Right lobe of liver (tissue), 6 donors: ENCODE data around the gene NRIP1. TPM values are rescaled to one million over a fixed set of nuclear protein-coding genes. Genes with fewer than 3 reads are reported as not detected.

Experiments used
- ATAC-seq, 4 donors: fragments of 200-7000 bp; cut with Tn5 transposase; one replicate each; pipeline ENCODE4 v1.9.1; 2020; ENCODE audit warnings: mild to moderate bottlenecking in 4 of 4, moderate library complexity in 4 of 4
- DNase-seq, 3 donors: peaks; one replicate each; pipeline ENCODE4 v3.0.0-alpha.2; 2020
- H3K27ac ChIP-seq, 3 donors: fragments of 200-600 bp; one replicate each; pipeline ENCODE4 v1.8.0; 2022
- H3K27me3 ChIP-seq, 2 donors: fragments of 200-600 bp; one replicate each; pipeline ENCODE4 v1.8.0; 2022
- H3K36me3 ChIP-seq, 4 donors: fragments of 200-600 bp; sonication (generic) in 1 of 4; one replicate each; pipeline versions ENCODE4 v1.5.1 to v1.8.0; 2017 to 2022; ENCODE audit warnings: control low read depth in 1 of 4
- H3K4me1 ChIP-seq, 4 donors: fragments of 200-600 bp; sonication (generic) in 1 of 4; one replicate each; pipeline versions ENCODE4 v1.5.1 to v1.8.0; 2017 to 2022; ENCODE audit warnings: control low read depth in 1 of 4
- H3K4me3 ChIP-seq, 3 donors: fragments of 200-600 bp; one replicate each; pipeline ENCODE4 v1.8.0; 2022
- H3K9me3 ChIP-seq, 4 donors: fragments of 200-600 bp; sonication (generic) in 1 of 4; one replicate each; pipeline versions ENCODE4 v1.5.1 to v1.8.0; 2017 to 2022; ENCODE audit warnings: control low read depth in 1 of 4
- CTCF ChIP-seq, 4 donors: fragments of 200-600 bp in 3 of 4; fragments of 450-650 bp in 1 of 4; IDR thresholded peaks; one replicate each; pipeline versions ENCODE4 v1.5.1 to v1.8.0; 2016 to 2022; ENCODE audit warnings: antibody characterized with exemption in 4 of 4, mild to moderate bottlenecking in 2 of 4
- POLR2A ChIP-seq: fragments of 450-650 bp; IDR thresholded peaks from one replicate; pipeline ENCODE4 v1.6.1; 2017; ENCODE audit warnings: antibody characterized with exemption, mild to moderate bottlenecking
- WGBS: methylation state at CpG from one replicate; pipeline ENCODE4 v1.1.6; 2018; ENCODE audit warnings: low coverage, low lambda C conversion rate; ENCODE audit not compliant: insufficient coverage; ENCODE audit errors: missing lambda C conversion rate; 5-methylcytosine and 5-hydroxymethylcytosine counted together
- intact Hi-C, 2 donors: fragments of 100-400 bp; cut with DNase I; formaldehyde crosslinking; loops; one replicate each; pipeline versions ENCODE4 v1.11.2 to v1.14.1; 2022
- total RNA-seq, 6 experiments: library from RNA; depleted of rRNA in 2 of 6; stranded (reverse); fragments of >200 nt in 2 of 6; fragmentation: NEBNext Ultra II Directional in 3 of 6; extraction: Animal tissue kit (Norgen Biotek cat#: 25700) in 3 of 6; gene quantifications; one replicate each; pipeline versions ENCODE4 v1.1.0 to v1.2.4, GENCODE V29; 2016 to 2023
- donor health status: DM: no; HTN: yes; CAD: no.
- donor health status: DM: no; HTN: no; CAD: no.
- donor health status: DM: no; HTN: no; CAD: no.
- donor health status: DM: no; HTN: yes; CAD: no.
- donor health status: DM: no; HTN: yes; CAD: no.

The NRIP1 gene
- total RNA-seq, 6 experiments from 2014 or later = 15.4 to 34.0 (median 21.5) TPM

GRCh38 chr21:14916676-14917141, 148.1 kb downstream of the NRIP1 start:
- peak in 2 of 4 donors; percentile 35 to 54 for ATAC-seq
- no peak overlapping the region for H3K27ac ChIP-seq

GRCh38 chr21:14913638-14914037, 151.2 kb downstream of the NRIP1 start:
- Histone ChIP-seq H3K27me3 (no peaks in the 10 kb centered on the region), H3K36me3 (no peaks in the 10 kb centered on the region), H3K27ac (no peak overlapping the region), H3K4me1 (no peaks in the 10 kb centered on the region), H3K4me3 (no peak overlapping the region), H3K9me3 (no peaks in the 10 kb centered on the region)
- TF ChIP-seq POLR2A (no peak), CTCF (IDR thresholded peaks at IDR 0.05) (no peak)
- ATAC-seq (no peak), DNase-seq (no peak)
- 69% methylated on average over 2 of the region's 2 CpGs for WGBS
- intact Hi-C loops = no loop called here

More at GRCh38 chr21:14916676-14917141, 148.1 kb downstream of the NRIP1 start:
- H3K4me3 ChIP-seq = no peak overlapping the region
- intact Hi-C loops = no loop called here
- H3K27me3 ChIP-seq = no peaks in the 10 kb centered on the region
- no peaks in the 10 kb centered on the region for H3K36me3 ChIP-seq
- no peaks in the 10 kb centered on the region for H3K4me1 ChIP-seq
- TF ChIP-seq CTCF (IDR thresholded peaks at IDR 0.05) (no peak), POLR2A (no peak)
- DNase-seq = no peak
- 49% methylated on average over 3 of the region's 3 CpGs for WGBS
- H3K9me3 ChIP-seq = no peaks in the 10 kb centered on the region

GRCh38 chr21:14911351-14911750, 153.4 kb downstream of the NRIP1 start:
- no peaks in the 10 kb centered on the region for H3K9me3 ChIP-seq
- no peaks in the 10 kb centered on the region for H3K27me3 ChIP-seq
- no peak overlapping the region for H3K4me3 ChIP-seq
- no peaks in the 10 kb centered on the region for H3K36me3 ChIP-seq
- DNase-seq (no peak), ATAC-seq (no peak)
- TF ChIP-seq POLR2A (no peak), CTCF (IDR thresholded peaks at IDR 0.05) (no peak)
- no peaks in the 10 kb centered on the region for H3K4me1 ChIP-seq
- no peak overlapping the region for H3K27ac ChIP-seq
- intact Hi-C loops = no loop called here
